Memory B cell (primary cell): Measurements from ENCODE around the gene ISG15.

Experiments
- ATAC-seq: fragments of 150-1000 bp; cut with Tn5 transposase; 2 replicates; pipeline ENCODE4 v1.10.0; 2021; ENCODE audit warnings: low read depth, mild to moderate bottlenecking, moderate library complexity
- DNase-seq, 2 donors: peaks; one replicate each; pipeline ENCODE4 v3.0.0; 2022; ENCODE audit warnings: low spot score in 2 of 2
- H3K27ac Mint-ChIP-seq: one replicate; pipeline ENCODE4 v1.8.0; 2022; ENCODE audit warnings: mild to moderate bottlenecking, moderate library complexity, mixed read lengths
- H3K27me3 Mint-ChIP-seq: one replicate; pipeline ENCODE4 v1.8.0; 2022; ENCODE audit warnings: mixed read lengths
- H3K36me3 Mint-ChIP-seq: one replicate; pipeline ENCODE4 v1.8.0; 2022; ENCODE audit warnings: mild to moderate bottlenecking, mixed read lengths
- H3K4me1 Mint-ChIP-seq: one replicate; pipeline ENCODE4 v1.8.0; 2022; ENCODE audit warnings: mixed read lengths
- H3K4me3 Mint-ChIP-seq: one replicate; pipeline ENCODE4 v1.8.0; 2022; ENCODE audit warnings: mild to moderate bottlenecking, moderate library complexity, mixed read lengths
- H3K9me3 Mint-ChIP-seq: one replicate; pipeline ENCODE4 v1.8.0; 2022; ENCODE audit warnings: mixed read lengths

The ISG15 gene

GRCh38 chr1:1062348-1063163 lies 49.3 kb downstream of the ISG15 start:
- no peak for ATAC-seq
- Mint-ChIP-seq H3K27me3 (peaks cover 12% of the 10 kb centered on the region), H3K9me3 (no peaks in the 10 kb centered on the region), H3K27ac (peak overlapping the region; percentile 50), H3K36me3 (no peaks in the 10 kb centered on the region), H3K4me3 (no peak overlapping the region), H3K4me1 (peaks cover 15% of the 10 kb centered on the region)
- DNase-seq: no peak

- Mint-ChIP-seq H3K4me1 (peaks cover 16% of the 10 kb centered on the region), H3K27me3 (peaks cover 8% of the 10 kb centered on the region), H3K9me3 (no peaks in the 10 kb centered on the region), H3K36me3 (peaks cover 1% of the 10 kb centered on the region), H3K27ac (peak overlapping the region; percentile 50), H3K4me3 (no peak overlapping the region)
- DNase-seq (no peak), ATAC-seq (no peak)
Observed at GRCh38 chr1:1063261-1063944, 50.1 kb downstream of the ISG15 start.
